GM15510 (cell line): ENCODE data around the gene DUSP28.

Experiments used
- POLR2A ChIP-seq: IDR thresholded peaks from 3 replicates; pipeline ENCODE4 v1.6.1; 2011; ENCODE audit warnings: borderline replicate concordance; ENCODE audit not compliant: insufficient read length; ENCODE audit errors: extremely low read depth

DUSP28 gene

DNA sequence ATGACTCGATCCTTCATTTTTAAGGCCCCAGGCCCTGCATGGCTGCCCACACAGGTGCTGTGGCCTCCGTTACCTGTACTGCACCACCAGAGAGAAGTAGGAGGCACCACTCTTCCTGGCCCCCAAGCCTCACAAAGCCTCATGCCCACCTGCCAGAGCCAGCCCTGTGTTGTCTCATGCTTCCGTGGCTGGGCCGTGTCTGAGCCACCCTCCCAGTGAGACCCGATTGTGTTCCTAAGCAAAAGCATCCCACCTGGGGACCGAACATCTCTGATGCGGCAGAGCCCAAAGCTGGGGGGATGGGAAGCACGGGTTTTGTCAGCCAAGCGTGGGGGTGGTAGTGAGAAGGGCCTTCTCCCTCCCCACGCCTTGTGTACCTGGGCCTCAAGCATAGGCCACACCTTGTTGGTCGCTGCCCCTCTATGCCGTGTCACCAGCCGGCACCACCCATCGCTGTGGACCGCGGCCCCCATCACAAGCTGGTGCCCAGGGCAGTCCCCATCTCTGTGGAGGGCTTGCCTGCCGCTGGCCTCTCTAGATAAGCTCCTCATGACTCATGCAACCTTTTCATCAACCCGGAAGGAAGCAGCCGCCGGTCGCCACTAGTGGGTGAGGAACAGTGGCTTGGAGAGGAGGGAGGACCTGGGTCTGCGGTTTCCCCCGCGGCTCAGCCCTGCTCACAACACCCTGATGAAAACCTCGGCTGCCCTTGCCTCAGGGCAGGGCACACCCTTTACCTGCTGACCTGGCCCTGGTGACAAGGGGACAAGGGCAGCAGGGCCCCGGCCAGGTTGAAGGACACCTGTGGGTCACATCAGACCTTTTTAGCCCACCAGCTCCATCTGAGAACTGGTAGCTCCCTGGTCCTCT, 5.4 kb downstream of the DUSP28 start:
- TF ChIP-seq POLR2A = peak; percentile 75

DNA sequence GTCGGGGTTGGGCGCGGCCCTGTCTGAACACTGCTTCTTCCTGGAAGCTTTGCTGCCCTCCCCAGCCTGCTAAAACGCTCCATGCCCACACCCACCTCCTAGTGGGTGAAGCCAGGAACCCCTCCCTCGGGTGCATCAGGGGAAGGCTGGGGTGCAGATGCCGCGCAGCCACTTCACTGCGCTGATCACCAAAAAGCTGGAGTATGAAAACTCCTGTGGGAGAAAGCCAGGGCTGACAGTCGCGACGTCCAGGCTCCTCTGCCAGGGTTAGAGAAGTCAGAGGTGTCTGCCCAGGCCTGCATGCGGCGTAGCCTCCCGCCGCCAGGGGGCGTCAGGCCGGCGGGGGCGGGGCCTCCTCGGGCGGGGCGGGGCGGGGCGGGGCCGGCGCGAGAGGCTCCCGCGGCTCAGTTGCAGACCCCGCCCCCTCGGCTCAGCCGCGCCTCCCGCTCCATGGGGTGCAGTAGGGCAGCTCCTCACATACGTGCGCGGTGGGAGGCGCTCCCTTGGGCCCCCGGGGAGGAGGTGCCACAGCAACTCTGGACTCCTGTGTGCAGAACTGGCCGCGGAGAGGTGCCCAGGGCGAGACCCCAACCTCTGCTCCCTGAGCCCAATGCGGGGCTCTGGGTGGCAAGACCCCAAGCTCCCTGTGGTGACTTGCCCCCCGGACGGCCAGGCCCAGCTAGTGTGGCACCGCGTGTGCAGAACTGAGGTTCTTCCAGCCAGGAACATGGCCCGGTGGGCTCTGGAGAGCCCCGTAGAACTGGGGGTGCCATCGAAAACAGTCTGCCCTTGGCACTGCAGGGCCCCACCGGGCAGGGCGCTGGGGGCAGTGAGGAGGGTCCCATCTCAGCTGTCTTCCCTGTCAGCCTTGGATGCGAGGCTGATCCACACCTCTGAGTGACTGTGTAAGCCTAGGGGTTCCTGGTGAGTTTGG, 6.3 kb downstream of the DUSP28 start:
- TF ChIP-seq POLR2A = peak; percentile 49

DNA sequence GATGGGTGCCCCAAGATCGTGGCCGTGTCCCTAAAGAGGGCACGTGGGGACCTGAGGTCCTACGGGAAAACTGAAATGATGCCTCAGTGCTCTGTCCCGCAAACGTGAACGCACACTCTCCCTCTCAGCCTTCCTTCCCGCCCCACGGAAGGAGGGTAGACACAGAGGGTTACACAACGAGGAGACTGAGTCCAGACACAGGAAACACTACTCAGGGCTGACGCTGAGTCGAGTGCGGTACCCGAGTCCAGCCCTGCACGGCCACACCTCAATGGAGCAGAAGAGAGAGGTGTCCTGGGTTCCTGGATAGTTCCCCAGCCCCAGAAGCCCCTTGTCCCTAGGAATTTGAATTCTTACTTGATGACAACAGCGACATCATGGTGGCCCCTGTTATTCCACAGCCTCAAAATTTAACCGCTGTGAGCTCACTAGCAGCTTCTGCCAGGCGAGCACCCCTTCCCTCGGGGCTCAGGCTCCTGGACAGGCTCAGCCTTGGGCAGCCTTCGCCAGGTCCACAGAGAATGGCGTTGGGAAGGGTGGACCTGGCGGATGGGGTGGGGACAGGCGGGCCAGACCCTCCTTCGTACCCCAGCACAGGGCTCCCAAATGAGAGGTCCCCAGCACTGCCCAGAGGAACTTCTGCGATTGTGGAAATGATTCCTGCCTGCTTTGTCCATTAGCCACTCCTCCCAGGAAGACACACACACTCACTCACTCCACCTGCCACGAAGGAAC, 7.1 kb downstream of the DUSP28 start:
- no peak for TF ChIP-seq POLR2A

DNA sequence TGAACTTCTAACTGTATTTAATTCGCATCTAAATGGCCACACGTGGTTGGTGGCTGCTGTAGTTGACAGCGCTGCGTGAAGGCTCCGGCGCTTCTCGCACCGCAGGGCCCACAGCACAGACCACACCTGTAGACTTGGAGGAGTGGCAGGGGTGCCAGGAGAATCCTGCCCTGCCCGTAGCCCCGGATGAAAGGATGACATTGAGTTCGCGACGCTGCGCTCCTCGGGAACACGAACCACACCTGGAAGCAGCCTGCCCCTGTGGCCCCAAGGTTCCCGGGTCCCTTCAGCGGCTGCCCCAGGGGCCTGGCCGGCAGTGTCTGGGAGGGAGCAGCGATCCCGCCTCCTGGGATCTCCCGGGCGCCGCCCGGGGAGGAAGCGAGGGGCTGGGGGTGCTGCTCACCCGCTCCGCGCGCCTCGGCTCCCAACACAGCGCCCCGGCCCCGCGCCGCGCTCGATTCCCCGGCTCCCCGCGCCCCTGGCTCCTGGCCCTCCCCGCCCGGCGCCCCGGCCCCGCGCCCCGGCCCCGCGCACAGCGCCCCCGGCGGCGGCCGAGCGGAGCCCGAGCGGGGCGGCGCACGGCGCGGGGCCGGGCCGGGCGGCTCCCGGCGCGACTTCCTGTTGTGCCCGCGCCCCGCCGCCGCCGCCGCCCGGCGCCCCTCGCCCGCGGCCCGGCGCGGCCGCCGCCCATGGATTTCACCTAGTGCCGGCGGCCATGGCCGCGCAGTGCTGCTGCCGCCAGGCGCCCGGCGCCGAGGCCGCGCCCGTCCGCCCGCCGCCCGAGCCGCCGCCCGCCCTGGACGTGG, 7.9 kb downstream of the DUSP28 start, which contains the start of gene RNPEPL1:
TSS of gene RNPEPL1 (plus strand) at position 613 of the 806 bp plus-strand sequence. CDS start at position 716, 103 bp downstream.
- TF ChIP-seq POLR2A = no peak

DNA sequence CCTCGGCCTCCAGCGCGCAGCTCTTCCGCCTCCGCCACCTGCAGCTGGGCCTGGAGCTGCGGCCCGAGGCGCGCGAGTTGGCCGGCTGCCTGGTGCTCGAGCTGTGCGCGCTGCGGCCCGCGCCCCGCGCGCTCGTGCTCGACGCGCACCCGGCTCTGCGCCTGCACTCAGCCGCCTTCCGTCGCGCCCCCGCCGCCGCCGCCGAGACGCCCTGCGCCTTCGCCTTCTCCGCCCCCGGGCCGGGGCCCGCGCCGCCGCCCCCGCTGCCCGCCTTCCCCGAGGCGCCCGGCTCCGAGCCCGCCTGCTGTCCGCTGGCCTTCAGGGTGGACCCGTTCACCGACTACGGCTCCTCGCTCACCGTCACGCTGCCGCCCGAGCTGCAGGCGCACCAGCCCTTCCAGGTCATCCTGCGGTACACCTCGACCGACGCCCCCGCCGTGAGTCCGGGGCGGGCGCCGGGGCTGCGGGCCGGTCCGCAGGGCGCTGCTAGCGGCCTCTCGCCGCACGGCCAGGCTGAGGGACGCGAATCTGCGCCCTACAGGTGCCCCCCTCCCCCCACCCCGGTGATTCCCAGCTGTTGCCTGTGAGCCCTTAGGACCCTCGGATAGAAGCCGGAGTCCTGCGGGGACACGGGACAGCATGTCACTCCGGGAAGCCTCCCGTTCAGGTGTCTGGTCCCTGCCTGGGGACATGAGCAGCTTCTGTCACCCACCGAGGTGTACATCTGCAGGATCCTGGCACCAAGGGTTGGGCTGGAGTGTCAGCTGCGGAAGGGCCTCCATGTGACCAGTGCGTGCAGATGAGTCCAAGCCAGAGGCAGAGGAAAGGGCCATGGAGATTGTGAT, 8.7 kb downstream of the DUSP28 start:
- peak; percentile 48 for TF ChIP-seq POLR2A

DNA sequence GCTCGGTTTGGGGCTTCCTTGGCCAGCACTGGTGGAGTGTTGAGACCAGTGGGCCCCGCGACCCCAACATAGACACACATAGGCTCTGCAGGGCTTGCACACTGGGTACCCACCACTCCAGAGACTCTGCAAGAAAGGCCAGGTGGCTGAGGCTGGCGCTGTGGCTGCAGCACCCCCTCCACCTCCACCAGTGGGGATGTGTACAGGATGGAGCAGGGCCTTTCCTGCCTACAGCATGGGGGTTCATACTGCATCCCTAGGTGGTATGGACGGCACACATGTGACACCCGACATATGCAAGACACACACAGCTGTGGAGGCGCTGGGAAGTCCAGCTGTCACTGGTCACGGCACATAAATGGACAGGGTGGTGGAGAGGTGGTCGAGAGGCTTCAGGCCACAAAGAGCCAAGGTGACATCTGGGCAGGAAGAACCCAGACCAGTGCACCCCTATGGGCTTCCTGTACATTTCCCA, 9.4 kb downstream of the DUSP28 start:
- no peak for TF ChIP-seq POLR2A

DNA sequence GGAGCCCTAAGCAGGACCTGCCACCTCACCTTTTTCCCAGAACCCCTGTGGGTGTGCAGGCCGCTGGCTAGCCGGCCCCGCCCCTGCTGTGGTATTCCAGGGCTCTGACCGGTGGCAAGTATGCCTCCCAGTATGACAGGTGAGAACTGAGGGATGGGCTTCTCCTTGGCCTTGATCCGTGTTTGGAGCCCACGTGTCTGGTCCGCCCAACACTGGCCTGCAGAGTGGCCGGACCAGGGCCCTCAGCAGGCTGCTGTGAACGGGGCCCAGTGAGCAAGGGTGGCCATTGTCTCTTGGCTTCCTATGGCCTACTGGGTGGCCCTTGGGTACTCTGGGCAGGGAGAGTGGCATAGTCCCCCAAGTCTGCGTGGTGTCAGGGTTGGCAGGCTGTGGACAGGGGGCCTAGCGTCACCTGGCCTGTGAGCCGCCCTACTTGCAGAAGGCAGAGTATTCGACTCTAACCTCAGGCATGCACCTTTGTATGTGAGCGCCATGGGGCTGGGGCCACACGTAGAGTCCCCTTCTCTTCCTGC, 9.9 kb downstream of the DUSP28 start:
- TF ChIP-seq POLR2A = no peak

DNA sequence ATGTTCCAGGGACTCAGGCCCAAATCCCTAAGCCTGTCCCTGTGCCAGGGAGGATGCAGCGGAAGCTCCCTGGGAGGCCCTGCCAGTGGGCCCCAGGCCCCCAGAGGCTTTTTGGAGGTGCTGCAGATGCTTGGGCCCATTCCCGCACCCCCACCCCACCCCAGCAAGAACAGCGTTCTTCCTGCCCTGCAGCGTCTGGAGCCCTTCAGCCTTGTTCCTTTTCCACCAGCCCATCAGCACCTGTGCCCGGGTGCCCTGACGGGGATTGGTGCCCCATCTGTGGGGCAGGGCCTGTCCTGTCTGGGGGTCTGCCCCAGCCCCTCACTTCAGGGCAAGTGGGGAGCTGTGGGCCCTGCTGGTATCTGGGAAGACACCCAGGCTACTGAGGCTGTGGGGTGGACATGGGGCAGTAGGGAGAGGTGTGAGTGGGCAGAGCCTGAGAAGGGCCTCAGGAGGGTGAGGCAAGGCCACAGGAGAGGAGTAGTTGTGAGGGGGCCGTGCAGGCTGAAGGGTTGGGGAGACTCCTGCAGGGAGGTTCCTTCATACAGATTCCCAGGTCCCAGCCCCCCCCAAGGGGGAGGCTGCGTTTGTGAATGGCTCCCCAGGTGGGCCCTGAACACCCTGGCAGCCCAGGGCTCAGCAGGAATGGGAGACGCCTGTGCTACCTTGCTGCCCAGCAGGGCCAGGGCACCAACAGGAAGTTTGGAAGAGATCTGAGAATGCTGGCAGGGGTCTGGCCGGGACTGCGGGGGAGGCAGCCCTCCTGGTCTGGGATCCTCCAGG, 10.6 kb downstream of the DUSP28 start:
- TF ChIP-seq POLR2A = no peak

DNA sequence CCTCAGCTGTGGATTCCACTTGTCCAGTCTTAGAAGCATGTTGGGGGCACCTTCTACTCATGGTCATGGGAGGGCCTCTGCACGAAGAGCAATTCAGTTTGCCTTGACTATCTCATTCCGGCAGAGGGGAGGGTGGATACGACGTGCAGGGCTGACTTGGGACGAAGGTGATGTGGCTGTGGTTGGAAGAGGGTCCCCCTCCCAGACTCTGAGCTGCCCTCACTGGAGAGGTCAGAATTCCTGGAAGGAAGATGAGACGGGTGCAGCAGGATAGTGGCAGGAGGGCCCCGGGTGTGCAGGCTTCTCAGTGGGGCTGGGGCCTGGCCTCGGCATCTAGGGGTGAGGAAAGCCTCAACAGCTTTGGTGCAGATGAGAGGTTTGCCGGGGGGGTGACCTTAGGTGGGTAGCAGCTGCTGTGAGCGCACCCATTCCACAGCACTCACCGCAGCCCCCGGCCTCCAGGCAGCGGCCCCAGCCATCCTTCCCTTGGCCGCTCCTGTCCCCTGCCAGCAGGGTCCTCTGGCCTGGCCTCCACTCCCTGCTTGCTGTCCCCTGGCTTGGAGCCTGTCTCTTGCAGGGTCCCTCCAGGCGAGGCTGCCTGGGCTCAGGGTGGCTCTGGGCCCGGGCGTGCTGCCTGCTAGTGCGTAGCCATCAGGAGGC, 11.3 kb downstream of the DUSP28 start:
- TF ChIP-seq POLR2A = no peak

DNA sequence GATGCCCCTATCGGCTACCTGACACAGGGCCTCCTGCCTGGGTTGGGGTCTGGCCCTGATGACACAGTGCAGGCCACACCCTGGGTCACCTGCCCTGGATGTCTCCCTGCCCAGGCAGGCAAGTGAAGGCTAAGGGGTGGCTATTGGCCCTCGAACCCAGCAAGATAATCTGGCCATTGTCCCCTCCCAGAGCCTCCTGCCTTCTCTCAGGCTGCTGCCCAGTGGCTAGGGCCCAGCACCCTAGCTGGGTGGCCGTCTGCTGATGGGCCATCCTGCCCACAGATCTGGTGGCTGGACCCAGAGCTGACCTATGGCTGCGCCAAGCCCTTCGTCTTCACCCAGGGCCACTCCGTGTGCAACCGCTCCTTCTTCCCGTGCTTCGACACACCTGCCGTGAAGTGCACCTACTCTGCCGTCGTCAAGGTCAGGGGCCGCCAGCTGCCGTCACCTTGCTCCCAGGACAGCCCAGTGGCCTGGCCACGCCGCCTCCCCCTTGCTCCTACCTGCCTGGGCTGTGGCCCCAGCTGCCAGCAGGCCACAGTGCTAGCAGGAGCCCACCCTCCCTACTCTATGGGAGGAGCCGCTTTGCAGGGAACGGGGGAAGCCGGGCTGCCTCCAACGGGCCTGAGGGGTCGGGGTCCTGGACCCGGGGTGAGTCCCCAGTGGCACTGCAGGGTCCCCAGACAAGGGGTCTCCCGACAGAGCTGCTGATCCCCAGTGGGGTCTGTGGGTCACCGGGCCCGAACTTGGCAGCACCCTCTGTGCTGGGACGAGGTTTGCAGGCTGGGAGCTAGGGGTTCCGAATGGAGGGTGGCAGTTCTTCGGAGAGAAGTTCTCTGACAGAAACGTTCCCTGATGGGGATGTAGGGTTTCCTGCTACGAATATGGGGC, 12.2 kb downstream of the DUSP28 start:
- TF ChIP-seq POLR2A = no peak
